CD4-positive, alpha-beta T cell (primary cell): Measurements from ENCODE around the gene ZNF710. TPM values are rescaled to one million over a fixed set of nuclear protein-coding genes. Genes with fewer than 3 reads are reported as not detected.

ENCODE experiments used
- ATAC-seq: fragments of 200-7000 bp; cut with Tn5 transposase; one replicate; pipeline ENCODE4 v1.10.0; 2022; ENCODE audit warnings: mild to moderate bottlenecking; ENCODE audit not compliant: poor library complexity
- CTCF ChIA-PET: fragments of 350-600 bp; sonication (Branson Sonifier 250); formaldehyde crosslinking; loops from one replicate; lab custom pipeline; 2021; ENCODE audit warnings: antibody characterized with exemption, inconsistent platforms; lab: Charles Lee
- POLR2A ChIA-PET: fragments of 350-600 bp; sonication (Branson Sonifier 250); formaldehyde crosslinking; loops from one replicate; lab custom pipeline; 2021; ENCODE audit warnings: antibody characterized with exemption, inconsistent platforms; lab: Charles Lee
- DNase-seq, 14 experiments: peaks; one replicate each; pipeline ENCODE4 v3.0.0-alpha.2; 2013 to 2020; ENCODE audit warnings: mixed read lengths in 2 of 14
- H3K27ac ChIP-seq, 2 donors: one replicate each; pipeline versions ENCODE4 v1.5.1 to v1.7.0; 2013; ENCODE audit warnings: low read length in 2 of 2, low read depth in 1 of 2, mild to moderate bottlenecking in 1 of 2
- H3K27me3 ChIP-seq, 2 experiments: 1 replicate in 1 of 2; 2 replicates in 1 of 2; pipeline versions ENCODE4 v1.6.1 to v1.7.0; 2013; ENCODE audit warnings: low read length in 2 of 2, control low read depth in 1 of 2, mild to moderate bottlenecking in 1 of 2, moderate library complexity in 1 of 2; ENCODE audit not compliant: insufficient read depth in 2 of 2, control insufficient read depth in 1 of 2
- H3K36me3 ChIP-seq: one replicate; pipeline ENCODE4 v1.6.1; 2013; ENCODE audit warnings: low read length, control low read depth; ENCODE audit not compliant: insufficient read depth
- H3K4me1 ChIP-seq: one replicate; pipeline ENCODE4 v1.6.1; 2013; ENCODE audit warnings: low read length, control low read depth; ENCODE audit not compliant: insufficient read depth
- H3K4me3 ChIP-seq: one replicate; pipeline ENCODE4 v1.5.1; 2013; ENCODE audit warnings: mild to moderate bottlenecking, low read length, moderate library complexity
- H3K9me3 ChIP-seq, 2 experiments: 1 replicate in 1 of 2; 2 replicates in 1 of 2; pipeline versions ENCODE4 v1.6.1 to v1.7.0; 2013; ENCODE audit warnings: low read length in 2 of 2, mild to moderate bottlenecking in 2 of 2, control low read depth in 1 of 2, moderate library complexity in 1 of 2; ENCODE audit not compliant: control insufficient read depth in 1 of 2, insufficient read depth in 1 of 2
- H3K27ac Mint-ChIP-seq: one replicate; pipeline ENCODE4 v1.8.0; 2020; ENCODE audit warnings: mixed read lengths
- H3K27me3 Mint-ChIP-seq: one replicate; pipeline ENCODE4 v1.8.0; 2021; ENCODE audit warnings: mixed read lengths
- H3K36me3 Mint-ChIP-seq: one replicate; pipeline ENCODE4 v1.8.0; 2021; ENCODE audit warnings: low read depth, mixed read lengths
- H3K4me1 Mint-ChIP-seq: one replicate; pipeline ENCODE4 v1.8.0; 2021; ENCODE audit warnings: low read depth, mixed read lengths
- H3K4me3 Mint-ChIP-seq: one replicate; pipeline ENCODE4 v1.8.0; 2020; ENCODE audit warnings: mild to moderate bottlenecking, mixed read lengths
- H3K9me3 Mint-ChIP-seq: one replicate; pipeline ENCODE4 v1.8.0; 2020; ENCODE audit warnings: mixed read lengths
- intact Hi-C, 2 experiments: fragments of 100-400 bp; cut with DNase I in 1 of 2; cut with micrococcal nuclease in 1 of 2; formaldehyde crosslinking; loops; one replicate each; pipeline versions ENCODE4 v1.15.1 to v1.9.0; 2023 to 2025; cut with DNase I, micrococcal nuclease
- total RNA-seq, 174 experiments: library from RNA in 2 of 174; stranded (reverse) in 2 of 174; gene quantifications; one replicate each; pipeline ENCODE4 v1.2.3 and lab custom pipeline; 2021 to 2026
- TF ChIP-seq, protein P1 (sequence below): fragments of 200-600 bp; IDR thresholded peaks from one replicate; pipeline ENCODE4 v1.8.0; 2022; ENCODE audit warnings: antibody characterized with exemption, mild to moderate bottlenecking

Gene ZNF710
- total RNA-seq, 2 experiments from 2014 or later: 6.5 to 7.7 TPM

DNA sequence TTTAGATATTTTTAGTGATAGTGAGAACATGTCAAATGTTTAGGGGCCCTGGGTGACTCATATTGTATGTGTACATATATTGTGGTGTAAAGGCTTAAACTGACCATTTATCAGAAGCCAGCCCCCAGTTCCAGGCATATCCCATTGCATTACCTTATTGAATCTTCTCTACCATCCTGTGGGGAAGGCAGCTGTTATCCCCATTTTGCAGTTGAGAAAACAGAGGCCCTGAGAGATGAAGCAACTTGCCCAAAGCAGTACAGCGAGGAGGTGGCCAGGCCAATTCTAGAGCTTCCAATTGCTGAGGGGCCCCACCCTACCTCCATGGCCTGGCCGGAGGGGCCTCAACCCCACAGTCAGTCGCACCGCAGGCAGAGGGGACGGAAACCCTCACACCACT lies 47.9 kb downstream of the ZNF710 start:
- H3K27ac Mint-ChIP-seq: no peak overlapping the region
- H3K36me3 ChIP-seq: peaks cover 10% of the 10 kb centered on the region
- DNase-seq: no peak
- H3K4me3 Mint-ChIP-seq: no peak overlapping the region
- intact Hi-C loops: no loop called here
- ATAC-seq: no peak
- no peaks in the 10 kb centered on the region for H3K9me3 Mint-ChIP-seq
- ChIA-PET POLR2A (no interaction called here), CTCF (no interaction called here)
- no peaks in the 10 kb centered on the region for H3K36me3 Mint-ChIP-seq
- peaks cover 15% of the 10 kb centered on the region for H3K4me1 ChIP-seq
- no peaks in the 10 kb centered on the region for H3K9me3 ChIP-seq
- no peaks in the 10 kb centered on the region for H3K27me3 Mint-ChIP-seq
- no peak overlapping the region for H3K4me3 ChIP-seq
- no peaks in the 10 kb centered on the region for H3K27me3 ChIP-seq
- no peak overlapping the region for H3K27ac ChIP-seq
- TF ChIP-seq, protein P1, sequence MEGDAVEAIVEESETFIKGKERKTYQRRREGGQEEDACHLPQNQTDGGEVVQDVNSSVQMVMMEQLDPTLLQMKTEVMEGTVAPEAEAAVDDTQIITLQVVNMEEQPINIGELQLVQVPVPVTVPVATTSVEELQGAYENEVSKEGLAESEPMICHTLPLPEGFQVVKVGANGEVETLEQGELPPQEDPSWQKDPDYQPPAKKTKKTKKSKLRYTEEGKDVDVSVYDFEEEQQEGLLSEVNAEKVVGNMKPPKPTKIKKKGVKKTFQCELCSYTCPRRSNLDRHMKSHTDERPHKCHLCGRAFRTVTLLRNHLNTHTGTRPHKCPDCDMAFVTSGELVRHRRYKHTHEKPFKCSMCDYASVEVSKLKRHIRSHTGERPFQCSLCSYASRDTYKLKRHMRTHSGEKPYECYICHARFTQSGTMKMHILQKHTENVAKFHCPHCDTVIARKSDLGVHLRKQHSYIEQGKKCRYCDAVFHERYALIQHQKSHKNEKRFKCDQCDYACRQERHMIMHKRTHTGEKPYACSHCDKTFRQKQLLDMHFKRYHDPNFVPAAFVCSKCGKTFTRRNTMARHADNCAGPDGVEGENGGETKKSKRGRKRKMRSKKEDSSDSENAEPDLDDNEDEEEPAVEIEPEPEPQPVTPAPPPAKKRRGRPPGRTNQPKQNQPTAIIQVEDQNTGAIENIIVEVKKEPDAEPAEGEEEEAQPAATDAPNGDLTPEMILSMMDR: no peak
- H3K4me1 Mint-ChIP-seq: peaks cover 21% of the 10 kb centered on the region

DNA sequence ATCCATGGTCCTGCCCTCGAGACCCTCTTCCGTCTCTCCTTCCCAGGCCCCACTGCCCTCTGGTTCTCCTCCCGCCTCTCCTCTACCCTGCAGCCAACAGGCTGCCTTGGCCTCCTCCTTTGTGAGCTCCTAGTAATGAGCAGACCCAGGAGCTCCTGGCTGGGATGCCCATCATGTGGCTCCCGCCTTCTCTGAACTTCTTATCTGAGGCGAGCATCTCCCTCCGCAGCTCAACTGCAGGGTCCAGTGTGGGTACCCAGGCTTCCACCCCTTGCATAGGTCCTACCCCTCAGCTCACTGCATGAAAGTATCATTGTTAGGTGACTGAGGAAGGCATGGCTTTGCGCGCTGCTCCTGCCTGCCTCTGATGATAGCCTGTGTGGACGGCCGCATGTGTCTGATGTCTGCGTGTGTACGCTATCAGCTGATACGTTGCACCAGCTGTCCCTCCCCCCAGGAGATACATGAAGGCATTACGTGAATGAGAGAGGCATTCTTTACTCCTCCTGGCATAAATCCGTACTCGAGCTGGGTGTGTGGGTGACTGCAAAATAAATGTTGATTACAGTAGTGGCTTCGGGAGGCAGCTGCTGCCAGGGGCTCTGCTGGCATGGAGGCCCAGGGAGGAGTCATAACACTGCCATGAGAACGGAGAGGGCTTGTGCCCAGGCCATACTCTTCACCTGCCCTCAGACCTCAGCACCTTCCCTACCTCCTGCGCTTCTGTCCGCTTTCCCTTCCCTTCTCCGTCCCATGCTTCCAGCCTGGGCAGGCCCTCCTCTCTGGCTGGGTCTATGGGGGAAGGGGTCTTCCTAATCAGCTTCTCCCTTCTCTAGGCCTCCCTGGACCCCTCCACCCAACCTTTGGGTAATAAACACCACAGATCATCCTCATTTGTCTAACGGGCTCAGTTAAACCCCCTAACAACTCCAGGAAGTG lies 48.8 kb downstream of the ZNF710 start:
- H3K27ac Mint-ChIP-seq: peak overlapping the region; percentile 33
- no peaks in the 10 kb centered on the region for H3K27me3 Mint-ChIP-seq
- peaks cover 17% of the 10 kb centered on the region for H3K4me1 ChIP-seq
- H3K9me3 ChIP-seq: no peaks in the 10 kb centered on the region
- ATAC-seq (no peak), DNase-seq (no peak)
- H3K36me3 ChIP-seq: peaks cover 6% of the 10 kb centered on the region
- H3K27me3 ChIP-seq: no peaks in the 10 kb centered on the region
- POLR2A ChIA-PET: no interaction called here
- peaks cover 27% of the 10 kb centered on the region for H3K4me1 Mint-ChIP-seq
- H3K9me3 Mint-ChIP-seq: no peaks in the 10 kb centered on the region
- no peaks in the 10 kb centered on the region for H3K36me3 Mint-ChIP-seq
- intact Hi-C loops: no loop called here
- CTCF ChIA-PET: no interaction called here
- H3K27ac ChIP-seq: no peak overlapping the region
- no peak overlapping the region for H3K4me3 Mint-ChIP-seq
- TF ChIP-seq, protein P1: no peak
- no peak overlapping the region for H3K4me3 ChIP-seq

DNA sequence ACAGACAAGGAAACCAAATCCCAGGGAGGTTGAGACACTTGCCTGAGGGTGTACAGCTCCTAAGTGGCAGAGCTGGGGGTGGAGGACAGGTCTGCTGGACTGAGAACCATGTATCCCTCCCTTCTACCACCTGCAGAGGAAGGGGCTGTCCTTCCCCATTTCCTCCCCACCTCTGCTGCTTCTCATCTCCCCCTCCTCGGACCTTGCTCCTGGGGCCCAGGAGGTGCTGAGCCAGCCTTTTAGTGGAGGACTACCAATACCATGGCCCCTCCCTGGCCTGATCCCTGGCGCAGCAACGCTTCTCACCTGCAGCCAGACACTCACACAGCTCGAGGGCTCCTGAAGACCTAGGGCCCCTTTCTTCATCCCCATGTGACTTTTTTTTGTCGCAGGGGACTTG lies 50.8 kb downstream of the ZNF710 start:
- TF ChIP-seq, protein P1: no peak
- Histone ChIP-seq H3K36me3 (no peaks in the 10 kb centered on the region), H3K27me3 (no peaks in the 10 kb centered on the region), H3K4me1 (peaks cover 9% of the 10 kb centered on the region), H3K4me3 (no peak overlapping the region), H3K9me3 (no peaks in the 10 kb centered on the region), H3K27ac (no peak overlapping the region)
- Mint-ChIP-seq H3K9me3 (no peaks in the 10 kb centered on the region), H3K4me1 (peaks cover 23% of the 10 kb centered on the region), H3K4me3 (no peak overlapping the region), H3K36me3 (no peaks in the 10 kb centered on the region), H3K27me3 (no peaks in the 10 kb centered on the region), H3K27ac (no peak overlapping the region)
- DNase-seq: no peak
- no peak for ATAC-seq
- ChIA-PET CTCF (no interaction called here), POLR2A (no interaction called here)
- intact Hi-C loops: no loop called here
